ENCODE measurements around the gene SRRM4.
"Not testable (repeated sequence)": the region's sequence is repeated elsewhere in the genome, so short reads cannot be mapped to it uniquely, and the experiment has no call there.

Gene SRRM4

GRCh38 chr12:119071176-119071575 lies 89.8 kb downstream of the SRRM4 start:
- no peak for DNase-seq

GRCh38 chr12:119071638-119072231 lies 90.4 kb downstream of the SRRM4 start:
- DNase-seq, result no peak

GRCh38 chr12:119072440-119072839 lies 91.1 kb downstream of the SRRM4 start:
- peak; percentile 43 for DNase-seq

GRCh38 chr12:119075222-119075787 lies 94.0 kb downstream of the SRRM4 start:
- no peak for DNase-seq

- no peak for DNase-seq
Measured at GRCh38 chr12:119075918-119076317, 94.6 kb downstream of the SRRM4 start.

- no peak for DNase-seq
Measured at GRCh38 chr12:119079530-119079929, 98.2 kb downstream of the SRRM4 start.

- peak; percentile 8 for DNase-seq
Measured at GRCh38 chr12:119082016-119082415, 100.7 kb downstream of the SRRM4 start.

GRCh38 chr12:119082496-119082895 lies 101.2 kb downstream of the SRRM4 start:
- peak; percentile 19 for DNase-seq

- no peak for DNase-seq
Measured at GRCh38 chr12:119088685-119089379, 107.5 kb downstream of the SRRM4 start.

GRCh38 chr12:119089380-119090013 lies 108.2 kb downstream of the SRRM4 start:
- no peak for DNase-seq

- no peak for DNase-seq
Measured at GRCh38 chr12:119090276-119090675, 108.9 kb downstream of the SRRM4 start.

GRCh38 chr12:119090865-119091264 lies 109.5 kb downstream of the SRRM4 start:
- no peak for DNase-seq

- no peak for DNase-seq
Measured at GRCh38 chr12:119096429-119097202, 115.3 kb downstream of the SRRM4 start.

GRCh38 chr12:119100933-119101332 lies 119.6 kb downstream of the SRRM4 start:
- DNase-seq, result no peak

GRCh38 chr12:119102274-119102673 lies 120.9 kb downstream of the SRRM4 start:
- DNase-seq, result no peak

GRCh38 chr12:119102714-119103113 lies 121.4 kb downstream of the SRRM4 start:
- DNase-seq, result no peak

- DNase-seq, result not testable (repeated sequence)
Measured at GRCh38 chr12:119104969-119105368, 123.6 kb downstream of the SRRM4 start.

- no peak for DNase-seq
Measured at GRCh38 chr12:119113496-119113986, 132.2 kb downstream of the SRRM4 start.

GRCh38 chr12:119114294-119114693 lies 133.0 kb downstream of the SRRM4 start:
- DNase-seq, result no peak

GRCh38 chr12:119115296-119115905 lies 134.1 kb downstream of the SRRM4 start:
- peak; percentile 68 for DNase-seq

- no peak for DNase-seq
Measured at GRCh38 chr12:119117936-119118335, 136.6 kb downstream of the SRRM4 start.

GRCh38 chr12:119118625-119119024 lies 137.3 kb downstream of the SRRM4 start:
- no peak for DNase-seq
